ENCODE measurements around the gene CEP57L1.

GRCh38 chr6:109103942-109104341, 8.6 kb downstream of the CEP57L1 start:
- TF ChIP-seq, protein P1, sequence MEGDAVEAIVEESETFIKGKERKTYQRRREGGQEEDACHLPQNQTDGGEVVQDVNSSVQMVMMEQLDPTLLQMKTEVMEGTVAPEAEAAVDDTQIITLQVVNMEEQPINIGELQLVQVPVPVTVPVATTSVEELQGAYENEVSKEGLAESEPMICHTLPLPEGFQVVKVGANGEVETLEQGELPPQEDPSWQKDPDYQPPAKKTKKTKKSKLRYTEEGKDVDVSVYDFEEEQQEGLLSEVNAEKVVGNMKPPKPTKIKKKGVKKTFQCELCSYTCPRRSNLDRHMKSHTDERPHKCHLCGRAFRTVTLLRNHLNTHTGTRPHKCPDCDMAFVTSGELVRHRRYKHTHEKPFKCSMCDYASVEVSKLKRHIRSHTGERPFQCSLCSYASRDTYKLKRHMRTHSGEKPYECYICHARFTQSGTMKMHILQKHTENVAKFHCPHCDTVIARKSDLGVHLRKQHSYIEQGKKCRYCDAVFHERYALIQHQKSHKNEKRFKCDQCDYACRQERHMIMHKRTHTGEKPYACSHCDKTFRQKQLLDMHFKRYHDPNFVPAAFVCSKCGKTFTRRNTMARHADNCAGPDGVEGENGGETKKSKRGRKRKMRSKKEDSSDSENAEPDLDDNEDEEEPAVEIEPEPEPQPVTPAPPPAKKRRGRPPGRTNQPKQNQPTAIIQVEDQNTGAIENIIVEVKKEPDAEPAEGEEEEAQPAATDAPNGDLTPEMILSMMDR (IDR thresholded peaks at IDR 0.05; ENCODE audit: low read depth, low read length): no peak
- TF ChIP-seq POLR2A (IDR thresholded peaks at IDR 0.05; ENCODE audit: extremely low read depth, insufficient read length): no peak
- TF ChIP-seq, protein P2, sequence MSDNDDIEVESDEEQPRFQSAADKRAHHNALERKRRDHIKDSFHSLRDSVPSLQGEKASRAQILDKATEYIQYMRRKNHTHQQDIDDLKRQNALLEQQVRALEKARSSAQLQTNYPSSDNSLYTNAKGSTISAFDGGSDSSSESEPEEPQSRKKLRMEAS (IDR thresholded peaks at IDR 0.05; ENCODE audit: low read depth, low read length): no peak
